Measurements from ENCODE around the gene MUC5AC.

The MUC5AC gene

DNA sequence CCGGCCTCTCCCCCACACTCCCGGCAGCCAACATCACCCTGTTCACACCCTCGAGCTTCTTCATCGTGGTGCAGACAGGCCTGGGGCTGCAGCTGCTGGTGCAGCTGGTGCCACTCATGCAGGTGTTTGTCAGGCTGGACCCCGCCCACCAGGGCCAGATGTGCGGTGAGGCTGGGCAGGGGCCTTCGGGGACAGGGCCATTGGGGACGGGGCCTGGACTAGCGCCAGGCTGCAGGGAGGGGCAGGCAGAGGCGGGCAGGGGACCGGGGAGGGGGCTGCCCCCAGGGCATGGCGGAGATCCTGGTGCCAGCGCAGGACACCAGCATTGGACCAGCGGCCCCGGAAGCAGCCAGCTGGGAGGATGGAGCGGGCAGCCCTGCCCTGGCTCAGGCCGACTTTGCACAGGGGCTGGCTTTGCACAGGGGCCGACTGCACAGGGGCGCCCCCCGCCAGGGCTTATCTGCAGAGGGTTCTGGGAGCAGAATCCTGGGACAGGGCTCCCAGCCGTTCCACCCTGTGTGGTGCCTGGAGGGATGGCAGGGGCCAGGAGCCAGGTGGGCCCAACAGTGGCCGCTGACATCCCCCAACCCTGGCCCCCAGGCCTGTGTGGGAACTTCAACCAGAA is 73.8 kb downstream of the MUC5AC start:
- TF ChIP-seq, protein P1, sequence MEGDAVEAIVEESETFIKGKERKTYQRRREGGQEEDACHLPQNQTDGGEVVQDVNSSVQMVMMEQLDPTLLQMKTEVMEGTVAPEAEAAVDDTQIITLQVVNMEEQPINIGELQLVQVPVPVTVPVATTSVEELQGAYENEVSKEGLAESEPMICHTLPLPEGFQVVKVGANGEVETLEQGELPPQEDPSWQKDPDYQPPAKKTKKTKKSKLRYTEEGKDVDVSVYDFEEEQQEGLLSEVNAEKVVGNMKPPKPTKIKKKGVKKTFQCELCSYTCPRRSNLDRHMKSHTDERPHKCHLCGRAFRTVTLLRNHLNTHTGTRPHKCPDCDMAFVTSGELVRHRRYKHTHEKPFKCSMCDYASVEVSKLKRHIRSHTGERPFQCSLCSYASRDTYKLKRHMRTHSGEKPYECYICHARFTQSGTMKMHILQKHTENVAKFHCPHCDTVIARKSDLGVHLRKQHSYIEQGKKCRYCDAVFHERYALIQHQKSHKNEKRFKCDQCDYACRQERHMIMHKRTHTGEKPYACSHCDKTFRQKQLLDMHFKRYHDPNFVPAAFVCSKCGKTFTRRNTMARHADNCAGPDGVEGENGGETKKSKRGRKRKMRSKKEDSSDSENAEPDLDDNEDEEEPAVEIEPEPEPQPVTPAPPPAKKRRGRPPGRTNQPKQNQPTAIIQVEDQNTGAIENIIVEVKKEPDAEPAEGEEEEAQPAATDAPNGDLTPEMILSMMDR (IDR thresholded peaks at IDR 0.05): no peak

GRCh38 chr11:1232021-1232882 is 74.5 kb downstream of the MUC5AC start:
- TF ChIP-seq, protein P1 (IDR thresholded peaks at IDR 0.05): no peak

DNA sequence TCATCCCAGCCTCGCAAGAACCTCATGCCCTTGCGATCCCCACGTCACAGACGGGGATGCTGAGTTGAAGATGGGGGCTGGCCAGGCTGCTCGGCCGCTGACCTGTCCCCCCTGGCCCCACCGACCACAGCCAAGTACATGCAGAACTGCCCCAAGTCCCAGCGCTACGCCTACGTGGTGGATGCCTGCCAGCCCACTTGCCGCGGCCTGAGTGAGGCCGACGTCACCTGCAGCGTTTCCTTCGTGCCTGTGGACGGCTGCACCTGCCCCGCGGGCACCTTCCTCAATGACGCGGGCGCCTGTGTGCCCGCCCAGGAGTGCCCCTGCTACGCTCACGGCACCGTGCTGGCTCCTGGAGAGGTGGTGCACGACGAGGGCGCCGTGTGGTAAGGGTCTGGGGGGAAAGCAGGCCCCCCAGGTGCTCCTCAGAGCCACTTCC is 75.1 kb downstream of the MUC5AC start:
- TF ChIP-seq, protein P1 (IDR thresholded peaks at IDR 0.05): no peak

- TF ChIP-seq, protein P1 (IDR thresholded peaks at IDR 0.05): peak; percentile 32; the same call in 1 of the 2 replicates
Observed at GRCh38 chr11:1233351-1234053, 75.7 kb downstream of the MUC5AC start.

DNA sequence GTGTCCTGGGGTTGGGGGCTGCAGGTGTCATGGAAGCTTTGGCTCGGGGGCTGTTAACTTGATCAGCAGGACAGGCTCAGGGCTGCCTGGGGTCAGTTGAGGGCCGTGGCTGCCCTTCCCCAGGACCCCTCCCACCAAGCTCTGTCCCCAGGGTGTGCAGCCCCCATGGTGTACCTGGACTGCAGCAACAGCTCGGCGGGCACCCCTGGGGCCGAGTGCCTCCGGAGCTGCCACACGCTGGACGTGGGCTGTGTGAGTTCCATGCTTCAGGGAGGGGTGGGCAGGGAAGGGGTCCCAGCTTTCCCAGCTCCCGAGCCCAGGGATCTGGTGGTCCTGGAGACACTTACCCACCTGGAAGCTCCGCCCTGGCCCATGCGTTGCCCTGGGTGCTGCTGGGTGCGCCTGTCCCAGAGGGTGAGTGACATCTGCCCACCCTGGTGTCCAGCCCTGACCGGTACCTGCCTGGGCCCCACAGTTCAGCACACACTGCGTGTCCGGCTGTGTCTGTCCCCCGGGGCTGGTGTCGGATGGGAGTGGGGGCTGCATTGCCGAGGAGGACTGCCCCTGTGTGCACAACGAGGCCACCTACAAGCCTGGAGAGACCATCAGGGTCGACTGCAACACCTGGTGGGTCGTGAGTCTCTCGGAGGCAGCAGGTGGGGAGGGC is 76.4 kb downstream of the MUC5AC start:
- TF ChIP-seq, protein P1 (IDR thresholded peaks at IDR 0.05): no peak

DNA sequence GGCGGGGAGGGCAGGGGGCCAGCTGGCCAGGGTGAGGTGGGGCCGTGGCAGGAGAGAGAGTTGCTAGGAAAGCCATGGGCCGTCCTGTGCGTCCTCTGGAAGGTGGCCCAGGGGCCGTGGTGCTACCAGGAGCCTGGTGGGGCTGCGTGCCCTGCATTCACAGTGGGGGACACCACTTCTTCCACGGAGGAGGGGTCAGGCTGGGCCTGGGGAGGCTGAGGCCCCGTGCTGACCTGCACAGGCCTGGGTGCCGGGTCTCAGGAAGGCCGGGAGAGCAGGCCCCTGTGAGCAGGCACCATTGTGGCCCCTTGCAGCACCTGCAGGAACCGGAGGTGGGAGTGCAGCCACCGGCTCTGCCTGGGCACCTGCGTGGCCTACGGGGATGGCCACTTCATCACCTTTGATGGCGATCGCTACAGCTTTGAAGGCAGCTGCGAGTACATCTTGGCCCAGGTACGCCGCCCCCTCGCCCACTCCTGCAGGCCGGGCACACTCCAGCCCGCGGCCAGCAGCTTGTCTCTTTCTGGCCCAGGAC is 77.1 kb downstream of the MUC5AC start:
- TF ChIP-seq, protein P1 (IDR thresholded peaks at IDR 0.05): no peak

Data from LNCAP (cell line).